Effector memory CD8-positive, alpha-beta T cell (primary cell): ENCODE data around the gene FAM3B.

ENCODE experiments used
- ATAC-seq: fragments of 150-1000 bp; cut with Tn5 transposase; replicated peaks from 2 replicates; pipeline ENCODE4 v1.10.0; 2021; ENCODE audit warnings: mild to moderate bottlenecking, moderate library complexity
- DNase-seq, 3 experiments: peaks; one replicate each; pipeline ENCODE4 v3.0.0; 2021
- H3K27ac Mint-ChIP-seq, 2 donors: one replicate each; pipeline ENCODE4 v1.8.0; 2022; ENCODE audit warnings: mild to moderate bottlenecking in 2 of 2, mixed read lengths in 2 of 2, moderate library complexity in 2 of 2
- H3K27me3 Mint-ChIP-seq, 2 donors: one replicate each; pipeline ENCODE4 v1.8.0; 2022; ENCODE audit warnings: mixed read lengths in 2 of 2
- H3K36me3 Mint-ChIP-seq: one replicate; pipeline ENCODE4 v1.8.0; 2022; ENCODE audit warnings: mild to moderate bottlenecking, moderate library complexity, mixed read lengths; ENCODE audit not compliant: insufficient read depth
- H3K4me1 Mint-ChIP-seq, 2 donors: one replicate each; pipeline ENCODE4 v1.8.0; 2022; ENCODE audit warnings: low read depth in 2 of 2, mixed read lengths in 2 of 2
- H3K4me3 Mint-ChIP-seq, 2 donors: one replicate each; pipeline ENCODE4 v1.8.0; 2022; ENCODE audit warnings: mild to moderate bottlenecking in 2 of 2, mixed read lengths in 2 of 2, moderate library complexity in 2 of 2
- H3K9me3 Mint-ChIP-seq, 2 donors: one replicate each; pipeline ENCODE4 v1.8.0; 2022; ENCODE audit warnings: mixed read lengths in 2 of 2

FAM3B gene

GRCh38 chr21:41363370-41364270 lies 47.0 kb downstream of the FAM3B start:
- Mint-ChIP-seq H3K4me3 (peak overlapping the region; percentile 94 to 96), H3K4me1 (peaks cover 49 to 57% of the 10 kb centered on the region in 2 donors), H3K9me3 (no peaks in the 10 kb centered on the region), H3K27ac (peak overlapping the region; percentile 98 to 100), H3K27me3 (no peaks in the 10 kb centered on the region), H3K36me3 (peaks cover 38% of the 10 kb centered on the region)
- no peak for ATAC-seq
- DNase-seq = no peak

- Mint-ChIP-seq H3K9me3 (no peaks in the 10 kb centered on the region), H3K36me3 (peaks cover 44% of the 10 kb centered on the region), H3K27ac (peak overlapping the region in 1 of 2 donors; percentile 98), H3K4me3 (peak overlapping the region in 1 of 2 donors; percentile 94), H3K4me1 (peaks cover 56 to 62% of the 10 kb centered on the region in 2 donors), H3K27me3 (no peaks in the 10 kb centered on the region)
- no peak for DNase-seq
- ATAC-seq = no peak
Observed at GRCh38 chr21:41364308-41364707, 47.7 kb downstream of the FAM3B start.

GRCh38 chr21:41365377-41366107 lies 48.9 kb downstream of the FAM3B start:
- H3K4me3 Mint-ChIP-seq = no peak overlapping the region
- peak overlapping the region; percentile 32 to 64 for H3K27ac Mint-ChIP-seq
- H3K27me3 Mint-ChIP-seq = no peaks in the 10 kb centered on the region

GRCh38 chr21:41366522-41367151 lies 50.0 kb downstream of the FAM3B start:
- Mint-ChIP-seq H3K9me3 (no peaks in the 10 kb centered on the region), H3K4me3 (no peak overlapping the region), H3K36me3 (peaks cover 43% of the 10 kb centered on the region), H3K27ac (peak overlapping the region in 1 of 2 donors; percentile 74), H3K27me3 (no peaks in the 10 kb centered on the region), H3K4me1 (peaks cover 68 to 70% of the 10 kb centered on the region in 2 donors)
- ATAC-seq = no peak
- no peak for DNase-seq

More at GRCh38 chr21:41365377-41366107, 48.9 kb downstream of the FAM3B start:
- Mint-ChIP-seq H3K36me3 (peaks cover 48% of the 10 kb centered on the region), H3K9me3 (no peaks in the 10 kb centered on the region), H3K4me1 (peaks cover 64 to 71% of the 10 kb centered on the region in 2 donors)
- DNase-seq = no peak
- no peak for ATAC-seq

- no peak for DNase-seq
- H3K27ac Mint-ChIP-seq = peak overlapping the region in 1 of 2 donors; percentile 74
- H3K27me3 Mint-ChIP-seq = no peaks in the 10 kb centered on the region
- no peak for ATAC-seq
- peaks cover 63 to 65% of the 10 kb centered on the region in 2 donors for H3K4me1 Mint-ChIP-seq
- no peaks in the 10 kb centered on the region for H3K9me3 Mint-ChIP-seq
- peaks cover 35% of the 10 kb centered on the region for H3K36me3 Mint-ChIP-seq
- peak overlapping the region in 1 of 2 donors; percentile 2 for H3K4me3 Mint-ChIP-seq
Observed at GRCh38 chr21:41367301-41367944, 50.8 kb downstream of the FAM3B start.

- ATAC-seq (no peak), DNase-seq (no peak)
- Mint-ChIP-seq H3K27me3 (no peaks in the 10 kb centered on the region), H3K4me3 (peak overlapping the region in 1 of 2 donors; percentile 2), H3K9me3 (no peaks in the 10 kb centered on the region), H3K27ac (peak overlapping the region; percentile 93), H3K36me3 (peaks cover 28% of the 10 kb centered on the region), H3K4me1 (peaks cover 58% of the 10 kb centered on the region in 2 donors)
Observed at GRCh38 chr21:41367945-41368734, 51.5 kb downstream of the FAM3B start.

- ATAC-seq = no peak
- no peak for DNase-seq
- H3K9me3 Mint-ChIP-seq = no peaks in the 10 kb centered on the region
- peaks cover 52 to 53% of the 10 kb centered on the region in 2 donors for H3K4me1 Mint-ChIP-seq
- H3K27ac Mint-ChIP-seq = peak overlapping the region; percentile 93
- peaks cover 23% of the 10 kb centered on the region for H3K36me3 Mint-ChIP-seq
- peak overlapping the region; percentile 84 to 86 for H3K4me3 Mint-ChIP-seq
- no peaks in the 10 kb centered on the region for H3K27me3 Mint-ChIP-seq
Observed at GRCh38 chr21:41368735-41369104, 52.1 kb downstream of the FAM3B start.

- Mint-ChIP-seq H3K9me3 (no peaks in the 10 kb centered on the region), H3K4me3 (peak overlapping the region; percentile 84 to 86), H3K27me3 (no peaks in the 10 kb centered on the region), H3K27ac (peak overlapping the region; percentile 93), H3K4me1 (peaks cover 48 to 51% of the 10 kb centered on the region in 2 donors), H3K36me3 (peaks cover 28% of the 10 kb centered on the region)
- peak; percentile 72 for ATAC-seq
- DNase-seq = peak in 1 of 3 experiments; percentile 18
Observed at GRCh38 chr21:41369105-41369919, 52.7 kb downstream of the FAM3B start.

- peaks cover 28% of the 10 kb centered on the region for H3K36me3 Mint-ChIP-seq
Observed at GRCh38 chr21:41369920-41370839, 53.6 kb downstream of the FAM3B start.

GRCh38 chr21:41370840-41371684 lies 54.5 kb downstream of the FAM3B start:
- Mint-ChIP-seq H3K27ac (peak overlapping the region; percentile 29 to 93), H3K4me1 (peaks cover 42 to 48% of the 10 kb centered on the region in 2 donors), H3K9me3 (no peaks in the 10 kb centered on the region), H3K36me3 (peaks cover 28% of the 10 kb centered on the region), H3K27me3 (no peaks in the 10 kb centered on the region), H3K4me3 (peak overlapping the region; percentile 84 to 86)
- DNase-seq = no peak
- no peak for ATAC-seq

More at GRCh38 chr21:41369920-41370839, 53.6 kb downstream of the FAM3B start:
- ATAC-seq (peak; percentile 63), DNase-seq (peak; percentile 16 to 40 (median 20))
- Mint-ChIP-seq H3K9me3 (no peaks in the 10 kb centered on the region), H3K4me3 (peak overlapping the region; percentile 84 to 86), H3K27ac (peak overlapping the region; percentile 93), H3K4me1 (peaks cover 51 to 52% of the 10 kb centered on the region in 2 donors), H3K27me3 (no peaks in the 10 kb centered on the region)
